K562 (cell line): ENCODE measurements around the gene LAIR1. TPM values are rescaled to one million over a fixed set of nuclear protein-coding genes. Genes with fewer than 3 reads are reported as not detected.

Experiments used
- ATAC-seq: fragments of 200-7000 bp; cut with Tn5 transposase; 3 replicates; pipeline ENCODE4 v1.9.1; 2020; ENCODE audit warnings: moderate library complexity
- BruUV-seq: library from RNA; stranded (reverse); fragments of 400-500 nt; replicated peaks from 2 replicates; lab custom pipeline; 2021; lab: Mats Ljungman, UMichigan
- CTCF ChIA-PET: fragments of 300-600 bp; formaldehyde crosslinking; extraction: SDS; loops from one replicate; lab custom pipeline; 2021; ENCODE audit warnings: low intra/inter-chr PET ratio; lab: Yijun Ruan, JAX
- POLR2A ChIA-PET: fragments of 300-600, 350-650 bp; sonication (Branson Sonifier 250); formaldehyde crosslinking; extraction: SDS; loops from one replicate; lab custom pipeline; 2021; ENCODE audit warnings: antibody characterized with exemption, inconsistent platforms; lab: Yijun Ruan, JAX
- DNase-seq, 4 experiments: peaks; one replicate each; pipeline versions ENCODE4 v3.0.0 to v3.0.0-alpha.2; 2011 to 2018; ENCODE audit warnings: low spot score in 3 of 4, mixed read lengths in 3 of 4; ENCODE audit errors: extremely low read depth in 1 of 4
- FAIRE-seq: peaks from 2 replicates; lab custom pipeline; 2011; peaks lifted over from hg19 to GRCh38; lab: Jason Lieb, UNC
- H2AFZ ChIP-seq: 2 replicates; pipeline ENCODE4 v1.6.0; 2011; ENCODE audit warnings: low read depth, low read length, control low read depth, inconsistent platforms
- H3K27ac ChIP-seq: fragments of 200-600 bp; 3 replicates; pipeline ENCODE4 v1.8.0; 2011; ENCODE audit warnings: low read depth, mild to moderate bottlenecking, control low read depth, inconsistent platforms, low read length, moderate library complexity, mixed read lengths; ENCODE audit errors: extremely low read depth
- H3K27me3 ChIP-seq, 2 experiments: fragments of 300-600 bp in 1 of 2; 2 replicates in 1 of 2; 3 replicates in 1 of 2; pipeline versions ENCODE4 v1.6.0 to v1.8.0; 2011; ENCODE audit warnings: inconsistent platforms in 2 of 2, low read length in 2 of 2, mild to moderate bottlenecking in 1 of 2, mixed read lengths in 1 of 2, moderate library complexity in 1 of 2; ENCODE audit not compliant: control insufficient read depth in 2 of 2, insufficient read depth in 2 of 2
- H3K36me3 ChIP-seq: fragments of 300-600 bp; 3 replicates; pipeline ENCODE4 v1.8.0; 2011; ENCODE audit warnings: mild to moderate bottlenecking, low read length, inconsistent platforms; ENCODE audit not compliant: control insufficient read depth, insufficient read depth
- H3K4me1 ChIP-seq, 2 experiments: fragments of 200-600 bp in 1 of 2; replicated peaks in 1 of 2; 2 replicates in 1 of 2; 3 replicates in 1 of 2; pipeline versions ENCODE4 v1.5.1 to v1.8.0; 2011; ENCODE audit warnings: inconsistent platforms in 2 of 2, low read length in 2 of 2, mild to moderate bottlenecking in 1 of 2, mixed read lengths in 1 of 2, moderate library complexity in 1 of 2; ENCODE audit not compliant: control insufficient read depth in 2 of 2, insufficient read depth in 2 of 2
- H3K4me2 ChIP-seq: 2 replicates; pipeline ENCODE4 v1.6.1; 2011; ENCODE audit warnings: low read length, control low read depth, inconsistent platforms, mixed read lengths; ENCODE audit not compliant: insufficient read depth
- H3K4me3 ChIP-seq: fragments of 200-600 bp; sonication (generic), shearing (Covaris generic); 2 replicates; pipeline ENCODE4 v1.5.1; 2016; ENCODE audit warnings: control low read depth, inconsistent platforms
- H3K79me2 ChIP-seq: fragments of 200-600 bp; 3 replicates; pipeline ENCODE4 v1.8.0; 2011; ENCODE audit warnings: low read length, inconsistent platforms; ENCODE audit not compliant: control insufficient read depth, insufficient read depth
- H3K9ac ChIP-seq, 2 experiments: 2 replicates each; pipeline versions ENCODE4 v1.6.0 to v1.6.1; 2011; ENCODE audit warnings: low read depth in 2 of 2, low read length in 2 of 2, control low read depth in 1 of 2, inconsistent platforms in 1 of 2, mild to moderate bottlenecking in 1 of 2, mixed read lengths in 1 of 2; ENCODE audit not compliant: insufficient read depth in 1 of 2
- H3K9me1 ChIP-seq: one replicate; pipeline ENCODE4 v1.6.0; 2011; ENCODE audit warnings: inconsistent platforms, mild to moderate bottlenecking, low read length, moderate library complexity; ENCODE audit not compliant: control insufficient read depth, insufficient read depth
- H3K9me3 ChIP-seq: replicated peaks from 2 replicates; pipeline ENCODE4 v1.5.1; 2011; ENCODE audit warnings: low read depth, low read length, inconsistent platforms; ENCODE audit not compliant: control insufficient read depth, insufficient read depth
- H4K20me1 ChIP-seq: replicated peaks from 2 replicates; pipeline ENCODE4 v1.6.1; 2011; ENCODE audit warnings: low read length, inconsistent platforms, mixed read lengths; ENCODE audit not compliant: control insufficient read depth, insufficient read depth
- MTA3 ChIP-seq: fragments of 450-650 bp; formaldehyde crosslinking; IDR thresholded peaks from 2 replicates; pipeline ENCODE4 v1.6.1; 2017; ENCODE audit warnings: mild to moderate bottlenecking, borderline replicate concordance
- RBM17 ChIP-seq: fragments of 200-400 bp; formaldehyde crosslinking; IDR thresholded peaks from 2 replicates; pipeline ENCODE4 v1.6.1; 2017; ENCODE audit warnings: low read depth, mild to moderate bottlenecking, low read length, borderline replicate concordance
- RFX5 ChIP-seq: IDR thresholded peaks from 2 replicates; pipeline ENCODE4 v1.6.1; 2011; ENCODE audit warnings: low read depth, mild to moderate bottlenecking, improper control_type of control experiment, low read length
- TARDBP ChIP-seq: fragments of 450-650 bp; IDR thresholded peaks from 2 replicates; pipeline ENCODE4 v1.6.1; 2016
- TCF7L2 ChIP-seq: fragments of 150-350 bp; IDR thresholded peaks from 2 replicates; pipeline ENCODE4 v1.6.1; 2016; ENCODE audit warnings: low read depth, mild to moderate bottlenecking, low read length, moderate library complexity
- ZNF324 ChIP-seq: fragments of 250-450 bp; sonication (Bioruptor Pico); IDR thresholded peaks from 2 replicates; pipeline ENCODE4 v1.4.0; 2020; ENCODE audit warnings: mild to moderate bottlenecking
- ZSCAN29 ChIP-seq: fragments of 450-650 bp; IDR thresholded peaks from 2 replicates; pipeline ENCODE4 v1.6.1; 2017
- ZZZ3 ChIP-seq: fragments of 450-650 bp; IDR thresholded peaks from 2 replicates; pipeline ENCODE4 v1.6.1; 2016; ENCODE audit warnings: antibody characterized with exemption, mild to moderate bottlenecking, moderate library complexity
- WGBS: fragments of 100-300 bp; shearing (Covaris generic); methylation state at CpG from one replicate; pipeline ENCODE4 v1.1.6; 2016; ENCODE audit warnings: low coverage, mixed read lengths; ENCODE audit not compliant: insufficient coverage; ENCODE audit errors: missing lambda C conversion rate; 5-methylcytosine and 5-hydroxymethylcytosine counted together
- in situ Hi-C: fragments of 300-500 bp; cut with MboI; formaldehyde crosslinking; loops from 4 replicates; pipeline ENCODE4 v1.15.0; 2018; ENCODE audit warnings: inconsistent platforms, mixed read lengths
- intact Hi-C: fragments of 100-400 bp; cut with micrococcal nuclease; formaldehyde crosslinking; loops from 2 replicates; pipeline ENCODE4 v1.14.2; 2022
- polyA plus RNA-seq, 8 experiments: library from polyadenylated mRNA; depleted of rRNA in 4 of 8; stranded (reverse) in 5 of 8; unstranded in 3 of 8; fragments of >200 nt; fragmentation: Nextera tagmentation in 2 of 8; fragmentation: Illumina TruSeq in 1 of 8; extraction: Ambion mirVana in 2 of 8; extraction: Trizol in 1 of 8; gene quantifications; 2 replicates each; pipeline versions ENCODE4 v1.2.1 to v1.2.3, GENCODE V29; 2011 to 2014; ENCODE audit warnings: inconsistent platforms in 1 of 8, missing spikeins in 1 of 8
- total RNA-seq, 7 experiments: library from RNA; depleted of rRNA in 6 of 7; stranded (reverse); fragments of >200 nt in 6 of 7; fragmentation: Illumina TruSeq in 2 of 7; extraction: Trizol in 2 of 7; gene quantifications; 2 replicates each; pipeline versions ENCODE4 v1.2.1 to v1.2.3, GENCODE V29; 2011 to 2021; ENCODE audit warnings: low replicate concordance in 1 of 7
- TF ChIP-seq, protein P1 (sequence below): fragments of 450-650 bp; IDR thresholded peaks from 2 replicates; pipeline ENCODE4 v1.6.1; 2016; ENCODE audit warnings: antibody characterized with exemption
- TF ChIP-seq, protein P2 (sequence below): sonication (generic); formaldehyde crosslinking; IDR thresholded peaks from 2 replicates; pipeline ENCODE4 v1.8.0; 2022; ENCODE audit warnings: mild to moderate bottlenecking, missing genetic modification reagents

The LAIR1 gene
- total and polyA plus RNA-seq, 9 of the 15 experiments (the other 6 are each of a cell fraction or from before 2014, with no cell fraction given): 0.12 to 0.54 (median 0.24) TPM; not detected in 6

DNA sequence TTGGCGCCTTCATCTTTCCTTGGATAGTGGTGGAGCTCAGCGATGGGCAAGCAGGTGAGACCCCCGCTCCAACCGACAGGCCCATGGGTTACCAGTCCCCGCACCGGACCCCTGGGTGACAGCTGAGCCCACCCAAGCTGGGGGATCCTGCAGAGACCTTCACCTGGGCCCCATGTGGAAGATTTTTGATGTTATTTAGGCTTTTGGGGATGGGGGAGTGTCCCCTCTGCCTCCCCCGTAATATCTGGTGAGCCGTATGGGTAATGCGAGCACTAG, 46.8 kb downstream of the LAIR1 start (continued):
- TF ChIP-seq, protein P1, sequence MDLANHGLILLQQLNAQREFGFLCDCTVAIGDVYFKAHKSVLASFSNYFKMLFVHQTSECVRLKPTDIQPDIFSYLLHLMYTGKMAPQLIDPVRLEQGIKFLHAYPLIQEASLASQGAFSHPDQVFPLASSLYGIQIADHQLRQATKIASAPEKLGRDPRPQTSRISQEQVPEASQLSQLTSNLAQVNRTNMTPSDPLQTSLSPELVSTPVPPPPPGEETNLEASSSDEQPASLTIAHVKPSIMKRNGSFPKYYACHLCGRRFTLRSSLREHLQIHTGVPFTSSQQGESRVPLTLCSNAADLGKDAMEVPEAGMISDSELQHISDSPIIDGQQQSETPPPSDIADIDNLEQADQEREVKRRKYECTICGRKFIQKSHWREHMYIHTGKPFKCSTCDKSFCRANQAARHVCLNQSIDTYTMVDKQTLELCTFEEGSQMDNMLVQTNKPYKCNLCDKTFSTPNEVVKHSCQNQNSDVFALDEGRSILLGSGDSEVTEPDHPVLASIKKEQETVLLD: no peak
- no peak for TF ChIP-seq RBM17
- TF ChIP-seq MTA3: no peak
- no peak for TF ChIP-seq ZZZ3
- TF ChIP-seq, all 486 proteins: peak for 0

DNA sequence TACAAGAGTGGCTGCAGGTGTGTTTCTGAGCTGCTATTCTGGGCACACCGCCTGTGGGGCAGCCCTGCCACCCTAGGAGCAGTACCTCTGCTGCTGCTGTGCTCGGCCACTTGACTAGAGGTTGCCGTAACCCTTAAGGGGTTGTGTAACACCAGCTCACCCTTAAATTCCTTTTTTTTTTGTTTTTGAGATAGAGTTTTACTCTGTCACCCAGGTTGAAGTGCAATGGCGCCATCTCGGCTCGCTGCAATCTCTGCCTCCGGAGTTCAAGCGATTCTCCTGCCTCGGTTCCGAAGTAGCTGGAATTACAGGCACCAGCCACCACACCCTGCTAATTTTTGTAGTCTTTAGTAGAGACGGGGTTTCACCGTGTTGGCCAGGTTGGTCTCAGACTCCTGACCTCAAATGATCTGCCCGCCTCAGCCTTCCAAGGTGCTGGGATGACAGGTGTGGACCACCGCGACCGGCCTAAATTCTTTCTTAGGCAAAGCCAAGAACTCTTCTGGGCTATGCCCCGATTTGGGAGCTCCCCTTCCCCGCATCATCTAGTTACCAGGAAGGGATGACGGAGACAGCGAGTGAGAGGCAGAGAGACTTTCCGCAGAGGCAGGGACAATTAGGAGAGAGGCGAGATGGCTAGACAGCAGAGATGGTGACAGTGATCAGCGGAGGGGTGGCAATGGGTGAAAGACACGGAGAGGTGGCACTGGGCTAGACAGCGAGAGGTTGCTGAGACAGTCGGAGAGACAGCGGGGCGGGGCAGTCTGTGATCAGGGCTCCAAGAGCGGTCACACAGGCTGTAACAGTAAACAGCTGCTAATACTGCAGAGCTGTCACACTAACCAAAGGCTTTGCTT, 47.4 kb downstream of the LAIR1 start:
- CTCF ChIA-PET: no interaction called here
- POLR2A ChIA-PET: no interaction called here
- Histone ChIP-seq H3K9me3 (no peaks in the 10 kb centered on the region), H3K4me2 (no peak overlapping the region), H3K9me1 (no peaks in the 10 kb centered on the region), H3K27ac (no peak overlapping the region), H2AFZ (no peak overlapping the region), H3K36me3 (no peaks in the 10 kb centered on the region), H3K4me1 (no peaks in the 10 kb centered on the region), H3K9ac (no peak overlapping the region), H3K4me3 (no peak overlapping the region), H3K79me2 (no peaks in the 10 kb centered on the region), H3K27me3 (peaks cover 25 to 52% of the 10 kb centered on the region in 2 experiments), H4K20me1 (no peaks in the 10 kb centered on the region)
- TF ChIP-seq RFX5 (no peak), TARDBP (no peak), ZSCAN29 (no peak), ZNF324 (no peak), TCF7L2 (no peak)
- TF ChIP-seq, protein P2, sequence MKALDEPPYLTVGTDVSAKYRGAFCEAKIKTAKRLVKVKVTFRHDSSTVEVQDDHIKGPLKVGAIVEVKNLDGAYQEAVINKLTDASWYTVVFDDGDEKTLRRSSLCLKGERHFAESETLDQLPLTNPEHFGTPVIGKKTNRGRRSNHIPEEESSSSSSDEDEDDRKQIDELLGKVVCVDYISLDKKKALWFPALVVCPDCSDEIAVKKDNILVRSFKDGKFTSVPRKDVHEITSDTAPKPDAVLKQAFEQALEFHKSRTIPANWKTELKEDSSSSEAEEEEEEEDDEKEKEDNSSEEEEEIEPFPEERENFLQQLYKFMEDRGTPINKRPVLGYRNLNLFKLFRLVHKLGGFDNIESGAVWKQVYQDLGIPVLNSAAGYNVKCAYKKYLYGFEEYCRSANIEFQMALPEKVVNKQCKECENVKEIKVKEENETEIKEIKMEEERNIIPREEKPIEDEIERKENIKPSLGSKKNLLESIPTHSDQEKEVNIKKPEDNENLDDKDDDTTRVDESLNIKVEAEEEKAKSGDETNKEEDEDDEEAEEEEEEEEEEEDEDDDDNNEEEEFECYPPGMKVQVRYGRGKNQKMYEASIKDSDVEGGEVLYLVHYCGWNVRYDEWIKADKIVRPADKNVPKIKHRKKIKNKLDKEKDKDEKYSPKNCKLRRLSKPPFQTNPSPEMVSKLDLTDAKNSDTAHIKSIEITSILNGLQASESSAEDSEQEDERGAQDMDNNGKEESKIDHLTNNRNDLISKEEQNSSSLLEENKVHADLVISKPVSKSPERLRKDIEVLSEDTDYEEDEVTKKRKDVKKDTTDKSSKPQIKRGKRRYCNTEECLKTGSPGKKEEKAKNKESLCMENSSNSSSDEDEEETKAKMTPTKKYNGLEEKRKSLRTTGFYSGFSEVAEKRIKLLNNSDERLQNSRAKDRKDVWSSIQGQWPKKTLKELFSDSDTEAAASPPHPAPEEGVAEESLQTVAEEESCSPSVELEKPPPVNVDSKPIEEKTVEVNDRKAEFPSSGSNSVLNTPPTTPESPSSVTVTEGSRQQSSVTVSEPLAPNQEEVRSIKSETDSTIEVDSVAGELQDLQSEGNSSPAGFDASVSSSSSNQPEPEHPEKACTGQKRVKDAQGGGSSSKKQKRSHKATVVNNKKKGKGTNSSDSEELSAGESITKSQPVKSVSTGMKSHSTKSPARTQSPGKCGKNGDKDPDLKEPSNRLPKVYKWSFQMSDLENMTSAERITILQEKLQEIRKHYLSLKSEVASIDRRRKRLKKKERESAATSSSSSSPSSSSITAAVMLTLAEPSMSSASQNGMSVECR (CRISPR knock-in tag): no peak
- intact Hi-C loops (no loop called here), in situ Hi-C loops (no loop called here)
- DNase-seq: no peak
- no peak for FAIRE-seq
- TSS peak; percentile 86 for BruUV-seq
- ATAC-seq: no peak
- 2% methylated on average over 21 of the region's 29 CpGs for WGBS
